GM12878 (cell line): ENCODE measurements around the gene NT5C. TPM values are rescaled to one million over a fixed set of nuclear protein-coding genes. Genes with fewer than 3 reads are reported as not detected.

Source experiments
- BACH1 ChIP-seq: fragments of 450-650 bp; IDR thresholded peaks from 2 replicates; pipeline ENCODE4 v1.6.1; 2017; ENCODE audit warnings: mild to moderate bottlenecking, borderline replicate concordance
- BRCA1 ChIP-seq: IDR thresholded peaks from 2 replicates; pipeline ENCODE4 v1.6.1; 2011; ENCODE audit warnings: low read depth, low read length, improper control_type of control experiment
- CUX1 ChIP-seq: IDR thresholded peaks from 2 replicates; pipeline ENCODE4 v1.6.1; 2012; ENCODE audit warnings: improper control_type of control experiment, low read depth, low read length; ENCODE audit not compliant: insufficient replicate concordance
- E2F4 ChIP-seq: IDR thresholded peaks from 2 replicates; pipeline ENCODE4 v1.6.1; 2012; ENCODE audit warnings: low read depth, low read length, improper control_type of control experiment
- ETV6 ChIP-seq, 2 experiments: fragments of 450-650 bp in 1 of 2; IDR thresholded peaks in 1 of 2; conservative IDR thresholded peaks in 1 of 2; 2 replicates each; pipeline ENCODE4 v1.6.1; 2014; ENCODE audit warnings: antibody characterized with exemption in 1 of 2, borderline replicate concordance in 1 of 2, low read depth in 1 of 2, mild to moderate bottlenecking in 1 of 2, moderate library complexity in 1 of 2
- FOS ChIP-seq: IDR thresholded peaks from 3 replicates; pipeline ENCODE4 v1.6.1; 2011; ENCODE audit warnings: borderline replicate concordance; ENCODE audit not compliant: insufficient read length; ENCODE audit errors: extremely low read depth
- FOXK2 ChIP-seq: fragments of 450-650 bp; IDR thresholded peaks from 2 replicates; pipeline ENCODE4 v1.6.1; 2017; ENCODE audit warnings: mild to moderate bottlenecking, moderate library complexity
- HDAC6 ChIP-seq: fragments of 200-600 bp; sonication (generic); IDR thresholded peaks from one replicate; pipeline ENCODE4 v1.8.0; 2017; ENCODE audit warnings: antibody characterized with exemption; ENCODE audit not compliant: unreplicated experiment
- JUNB ChIP-seq: IDR thresholded peaks from 2 replicates; pipeline ENCODE4 v1.6.1; 2016; ENCODE audit warnings: antibody characterized with exemption, mild to moderate bottlenecking
- KAT2A ChIP-seq: conservative IDR thresholded peaks from 2 replicates; pipeline ENCODE4 v1.6.1; 2011; ENCODE audit warnings: low read depth, low read length; ENCODE audit not compliant: control insufficient read depth
- MYB ChIP-seq: fragments of 150-350 bp; IDR thresholded peaks from 2 replicates; pipeline ENCODE4 v1.6.1; 2014; ENCODE audit warnings: mild to moderate bottlenecking, low read depth, low read length, borderline replicate concordance
- NRF1 ChIP-seq: conservative IDR thresholded peaks from 2 replicates; pipeline ENCODE4 v1.6.1; 2011; ENCODE audit warnings: mild to moderate bottlenecking, low read depth, low read length, improper control_type of control experiment
- SUZ12 ChIP-seq: fragments of 200-600 bp; sonication (generic); IDR thresholded peaks from one replicate; pipeline ENCODE4 v1.6.1; 2018; ENCODE audit warnings: antibody characterized with exemption, mild to moderate bottlenecking; ENCODE audit not compliant: unreplicated experiment
- TAF1 ChIP-seq: IDR thresholded peaks from 2 replicates; pipeline ENCODE4 v1.6.1; 2011; ENCODE audit warnings: mild to moderate bottlenecking, low read depth, low read length, borderline replicate concordance
- ZBED1 ChIP-seq: IDR thresholded peaks from 2 replicates; pipeline ENCODE4 v1.6.1; 2016; ENCODE audit warnings: borderline replicate concordance
- ZNF274 ChIP-seq: IDR thresholded peaks from one replicate; pipeline ENCODE4 v1.8.0; 2011; ENCODE audit not compliant: insufficient read length, insufficient read depth
- polyA plus RNA-seq, 11 experiments: library from polyadenylated mRNA; depleted of rRNA in 4 of 11; unstranded in 6 of 11; stranded (reverse) in 5 of 11; fragments of >200 nt; fragmentation: Nextera tagmentation in 4 of 11; fragmentation: Illumina TruSeq in 1 of 11; extraction: Ambion mirVana in 4 of 11; extraction: Trizol in 1 of 11; gene quantifications; 1 replicate in 1 of 11; 2 replicates in 10 of 11; pipeline versions ENCODE4 v1.2.1 to v1.2.3, GENCODE V29; 2011 to 2016; ENCODE audit warnings: inconsistent platforms in 2 of 11, missing spikeins in 2 of 11, low read depth in 1 of 11
- total RNA-seq, 4 experiments: library from RNA; depleted of rRNA in 3 of 4; stranded (reverse); fragments of >200 nt in 3 of 4; fragmentation: Illumina TruSeq in 1 of 4; extraction: Trizol in 1 of 4; gene quantifications; 2 replicates each; pipeline versions ENCODE4 v1.2.1 to v1.2.3, GENCODE V29; 2013 to 2021
- TF ChIP-seq, protein P1 (sequence below): fragments of 450-650 bp; IDR thresholded peaks from 2 replicates; pipeline ENCODE4 v1.6.1; 2017; ENCODE audit warnings: mild to moderate bottlenecking, moderate library complexity
- TF ChIP-seq, protein P2 (sequence below): fragments of 450-650 bp; IDR thresholded peaks from 2 replicates; pipeline ENCODE4 v1.6.1; 2016; ENCODE audit warnings: mild to moderate bottlenecking

Gene NT5C
- total and polyA plus RNA-seq, 10 of the 15 experiments (the other 5 are each of a cell fraction or from before 2014, with no cell fraction given): 3.7 to 158 (median 63.9) TPM

- TF ChIP-seq, protein P1, sequence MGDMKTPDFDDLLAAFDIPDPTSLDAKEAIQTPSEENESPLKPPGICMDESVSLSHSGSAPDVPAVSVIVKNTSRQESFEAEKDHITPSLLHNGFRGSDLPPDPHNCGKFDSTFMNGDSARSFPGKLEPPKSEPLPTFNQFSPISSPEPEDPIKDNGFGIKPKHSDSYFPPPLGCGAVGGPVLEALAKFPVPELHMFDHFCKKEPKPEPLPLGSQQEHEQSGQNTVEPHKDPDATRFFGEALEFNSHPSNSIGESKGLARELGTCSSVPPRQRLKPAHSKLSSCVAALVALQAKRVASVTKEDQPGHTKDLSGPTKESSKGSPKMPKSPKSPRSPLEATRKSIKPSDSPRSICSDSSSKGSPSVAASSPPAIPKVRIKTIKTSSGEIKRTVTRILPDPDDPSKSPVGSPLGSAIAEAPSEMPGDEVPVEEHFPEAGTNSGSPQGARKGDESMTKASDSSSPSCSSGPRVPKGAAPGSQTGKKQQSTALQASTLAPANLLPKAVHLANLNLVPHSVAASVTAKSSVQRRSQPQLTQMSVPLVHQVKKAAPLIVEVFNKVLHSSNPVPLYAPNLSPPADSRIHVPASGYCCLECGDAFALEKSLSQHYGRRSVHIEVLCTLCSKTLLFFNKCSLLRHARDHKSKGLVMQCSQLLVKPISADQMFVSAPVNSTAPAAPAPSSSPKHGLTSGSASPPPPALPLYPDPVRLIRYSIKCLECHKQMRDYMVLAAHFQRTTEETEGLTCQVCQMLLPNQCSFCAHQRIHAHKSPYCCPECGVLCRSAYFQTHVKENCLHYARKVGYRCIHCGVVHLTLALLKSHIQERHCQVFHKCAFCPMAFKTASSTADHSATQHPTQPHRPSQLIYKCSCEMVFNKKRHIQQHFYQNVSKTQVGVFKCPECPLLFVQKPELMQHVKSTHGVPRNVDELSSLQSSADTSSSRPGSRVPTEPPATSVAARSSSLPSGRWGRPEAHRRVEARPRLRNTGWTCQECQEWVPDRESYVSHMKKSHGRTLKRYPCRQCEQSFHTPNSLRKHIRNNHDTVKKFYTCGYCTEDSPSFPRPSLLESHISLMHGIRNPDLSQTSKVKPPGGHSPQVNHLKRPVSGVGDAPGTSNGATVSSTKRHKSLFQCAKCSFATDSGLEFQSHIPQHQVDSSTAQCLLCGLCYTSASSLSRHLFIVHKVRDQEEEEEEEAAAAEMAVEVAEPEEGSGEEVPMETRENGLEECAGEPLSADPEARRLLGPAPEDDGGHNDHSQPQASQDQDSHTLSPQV: peak; percentile 90
- TF ChIP-seq E2F4: no peak
- no peak for TF ChIP-seq BRCA1
- TF ChIP-seq MYB: no peak
- no peak for TF ChIP-seq JUNB
- TF ChIP-seq HDAC6: no peak
- TF ChIP-seq CUX1: no peak
- TF ChIP-seq, protein P2, sequence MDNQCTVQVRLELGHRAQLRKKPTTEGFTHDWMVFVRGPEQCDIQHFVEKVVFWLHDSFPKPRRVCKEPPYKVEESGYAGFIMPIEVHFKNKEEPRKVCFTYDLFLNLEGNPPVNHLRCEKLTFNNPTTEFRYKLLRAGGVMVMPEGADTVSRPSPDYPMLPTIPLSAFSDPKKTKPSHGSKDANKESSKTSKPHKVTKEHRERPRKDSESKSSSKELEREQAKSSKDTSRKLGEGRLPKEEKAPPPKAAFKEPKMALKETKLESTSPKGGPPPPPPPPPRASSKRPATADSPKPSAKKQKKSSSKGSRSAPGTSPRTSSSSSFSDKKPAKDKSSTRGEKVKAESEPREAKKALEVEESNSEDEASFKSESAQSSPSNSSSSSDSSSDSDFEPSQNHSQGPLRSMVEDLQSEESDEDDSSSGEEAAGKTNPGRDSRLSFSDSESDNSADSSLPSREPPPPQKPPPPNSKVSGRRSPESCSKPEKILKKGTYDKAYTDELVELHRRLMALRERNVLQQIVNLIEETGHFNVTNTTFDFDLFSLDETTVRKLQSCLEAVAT: no peak
- TF ChIP-seq BACH1: peak; percentile 92
- TF ChIP-seq ETV6 (conservative IDR thresholded peaks at IDR 0.05 in 1 of 2, IDR thresholded peaks at IDR 0.05 in 1 of 2; ENCODE audit: borderline replicate concordance in 1 of 2, low read depth in 1 of 2): no peak
- TF ChIP-seq SUZ12: no peak
- no peak for TF ChIP-seq ZNF274
- TF ChIP-seq TAF1: peak; percentile 66; the same call in 1 of the 2 replicates
- no peak for TF ChIP-seq KAT2A
- no peak for TF ChIP-seq FOS
- no peak for TF ChIP-seq FOXK2
- TF ChIP-seq ZBED1: no peak
- TF ChIP-seq NRF1: 0 out of 2 replicates have a peak, but pooled peaks have one; percentile 27
These were observed at the start of gene NT5C (continued) for GRCh38 chr17:75131278-75132017.
